H1 (cell line): ENCODE data around the gene KLHL35. TPM values are rescaled to one million over a fixed set of nuclear protein-coding genes. Genes with fewer than 3 reads are reported as not detected.

Source experiments
- CTCF ChIP-seq, 3 experiments: IDR thresholded peaks; 1 replicate in 2 of 3; 2 replicates in 1 of 3; pipeline versions ENCODE4 v1.5.1 to v1.6.1; 2011; ENCODE audit warnings: low read length in 3 of 3, mild to moderate bottlenecking in 3 of 3, inconsistent platforms in 2 of 3, low read depth in 1 of 3, moderate library complexity in 1 of 3; ENCODE audit not compliant: insufficient read depth in 1 of 3; ENCODE audit errors: control extremely low read depth in 1 of 3
- E2F6 ChIP-seq: IDR thresholded peaks from 2 replicates; pipeline ENCODE4 v1.6.1; 2012; ENCODE audit warnings: inconsistent platforms
- MAX ChIP-seq: IDR thresholded peaks from 2 replicates; pipeline ENCODE4 v1.6.1; 2012; ENCODE audit warnings: inconsistent platforms
- PHF8 ChIP-seq: fragments of 200-600 bp; sonication (generic); conservative IDR thresholded peaks from 2 replicates; pipeline ENCODE4 v1.7.1; 2012; ENCODE audit warnings: low read depth, mild to moderate bottlenecking, inconsistent platforms, low read length, moderate library complexity
- POLR2A ChIP-seq, 2 experiments: IDR thresholded peaks; 1 replicate in 1 of 2; 2 replicates in 1 of 2; pipeline ENCODE4 v1.6.1; 2011; ENCODE audit warnings: low read depth in 2 of 2, low read length in 2 of 2, mild to moderate bottlenecking in 2 of 2; ENCODE audit errors: control extremely low read depth in 1 of 2
- SUZ12 ChIP-seq: fragments of 200-600 bp; sonication (generic); IDR thresholded peaks from 2 replicates; pipeline ENCODE4 v1.6.1; 2012; ENCODE audit warnings: mild to moderate bottlenecking, inconsistent platforms, low read length, moderate library complexity, mixed read lengths
- TCF12 ChIP-seq: IDR thresholded peaks from 2 replicates; pipeline ENCODE4 v1.6.1; 2011; ENCODE audit warnings: low read depth, mild to moderate bottlenecking, low read length
- TEAD4 ChIP-seq: IDR thresholded peaks from 2 replicates; pipeline ENCODE4 v1.6.1; 2012; ENCODE audit warnings: low read depth, low read length, inconsistent platforms, mixed read lengths
- polyA plus RNA-seq, 7 experiments: library from polyadenylated mRNA; depleted of rRNA in 3 of 7; stranded (reverse) in 5 of 7; unstranded in 2 of 7; fragments of >200 nt in 5 of 7; fragments of 200-250 nt in 2 of 7; gene quantifications; 1 replicate in 5 of 7; 2 replicates in 1 of 7; 4 replicates in 1 of 7; pipeline versions ENCODE4 v1.2.1 to v1.2.3, GENCODE V29; 2011 to 2013; ENCODE audit warnings: missing spikeins in 2 of 7, mixed read lengths in 2 of 7
- total RNA-seq: library from RNA; stranded (reverse); fragmentation: NEBNext Ultra II Directional; extraction: Animal tissue kit (Norgen Biotek cat#: 25700); gene quantifications from 2 replicates; pipeline ENCODE4 v1.2.1, GENCODE V29; 2021

The KLHL35 gene
- total and polyA plus RNA-seq, 2 of the 8 experiments (the other 6 are each of a cell fraction or from before 2014, with no cell fraction given): 0.35 to 0.41 TPM

- TF ChIP-seq E2F6: no peak
- TF ChIP-seq TCF12: no peak
- no peak for TF ChIP-seq CTCF (IDR thresholded peaks at IDR 0.05; ENCODE audit: control extremely low read depth in 1 of 3, insufficient read depth in 1 of 3, low read depth in 1 of 3, low read length in 3 of 3)
- TF ChIP-seq SUZ12: no peak
- no peak for TF ChIP-seq MAX
- TF ChIP-seq PHF8: no peak
- TF ChIP-seq TEAD4: no peak
- TF ChIP-seq POLR2A (IDR thresholded peaks at IDR 0.05; ENCODE audit: control extremely low read depth in 1 of 2, low read depth in 2 of 2, low read length in 2 of 2): no peak
Observed at GRCh38 chr11:75467881-75468280, 34.9 kb upstream of the KLHL35 start (continued).
